Stimulated activated naive CD4-positive, alpha-beta T cell (primary cell): Measurements from ENCODE around the gene GDF15.

Experiments used
- DNase-seq, 6 experiments: peaks; one replicate each; lab custom pipeline; 2025; lab: John Stamatoyannopoulos, UW

Gene GDF15

GRCh38 chr19:18419195-18419698, 33.3 kb downstream of the GDF15 start, which contains the start of gene SSBP4:
SSBP4 (plus strand) TSS chr19:18419398; CDS start chr19:18419649, 251 bp downstream.
- peak; percentile 51 to 82 (median 65) for DNase-seq

- peak in 1 of 6 experiments; percentile 26 for DNase-seq
These were observed 33.9 kb downstream of the GDF15 start for GRCh38 chr19:18419699-18420460.

- no peak for DNase-seq
These were observed 35.0 kb downstream of the GDF15 start for GRCh38 chr19:18420930-18421329.

GRCh38 chr19:18421371-18421959, 35.5 kb downstream of the GDF15 start:
- DNase-seq, result no peak

- DNase-seq, result no peak
These were observed 36.7 kb downstream of the GDF15 start for GRCh38 chr19:18422530-18423191.

GRCh38 chr19:18423258-18424020, 37.5 kb downstream of the GDF15 start:
- DNase-seq, result no peak

GRCh38 chr19:18424122-18424889, 38.3 kb downstream of the GDF15 start:
- DNase-seq, result no peak

GRCh38 chr19:18424890-18425514, 39.0 kb downstream of the GDF15 start:
- DNase-seq, result no peak

GRCh38 chr19:18425515-18426415, 39.8 kb downstream of the GDF15 start:
- DNase-seq, result no peak

- no peak for DNase-seq
These were observed 40.4 kb downstream of the GDF15 start for GRCh38 chr19:18426416-18426767.

GRCh38 chr19:18427080-18427742, 41.3 kb downstream of the GDF15 start:
- DNase-seq, result no peak

GRCh38 chr19:18427743-18428113, 41.8 kb downstream of the GDF15 start:
- no peak for DNase-seq

- no peak for DNase-seq
These were observed 42.3 kb downstream of the GDF15 start for GRCh38 chr19:18428173-18428786.

GRCh38 chr19:18428787-18429674, 43.1 kb downstream of the GDF15 start:
- peak; percentile 77 to 82 (median 80) for DNase-seq

GRCh38 chr19:18429717-18430416, 43.9 kb downstream of the GDF15 start:
- DNase-seq, result peak in 1 of 6 experiments; percentile 30

GRCh38 chr19:18430417-18431144, 44.6 kb downstream of the GDF15 start:
- DNase-seq, result no peak
